Fibroblast of villous mesenchyme (primary cell): ENCODE data around the gene PLCG1. TPM values are rescaled to one million over a fixed set of nuclear protein-coding genes. Genes with fewer than 3 reads are reported as not detected.
"Not testable (repeated sequence)": the region's sequence is repeated elsewhere in the genome, so short reads cannot be mapped to it uniquely, and the experiment has no call there.

ENCODE experiments used
- DNase-seq: peaks from one replicate; pipeline ENCODE4 v3.0.0-alpha.2; 2010; ENCODE audit warnings: low read depth
- H3K4me3 ChIP-seq: 2 replicates; pipeline ENCODE4 v1.5.1; 2011; ENCODE audit warnings: low read depth, mild to moderate bottlenecking, low read length
- CTCF ChIP-seq: IDR thresholded peaks from 2 replicates; pipeline ENCODE4 v1.5.1; 2012; ENCODE audit warnings: low read depth, mild to moderate bottlenecking, low read length; ENCODE audit not compliant: insufficient read depth
- total RNA-seq: library from RNA; depleted of rRNA; stranded (reverse); fragments of >200 nt; gene quantifications from 2 replicates; pipeline ENCODE4 v1.2.3, GENCODE V29; 2012

Gene PLCG1
- total RNA-seq, 1 donor, result 60.9 TPM

GRCh38 chr20:41124451-41125094, 12.8 kb upstream of the PLCG1 start:
- no peak overlapping the region for H3K4me3 ChIP-seq
- TF ChIP-seq CTCF, result no peak
- no peak for DNase-seq

GRCh38 chr20:41125530-41126457, 11.5 kb upstream of the PLCG1 start:
- DNase-seq, result no peak
- no peak for TF ChIP-seq CTCF
- no peak overlapping the region for H3K4me3 ChIP-seq

GRCh38 chr20:41126719-41127118, 10.6 kb upstream of the PLCG1 start:
- DNase-seq, result no peak
- H3K4me3 ChIP-seq, result no peak overlapping the region
- no peak for TF ChIP-seq CTCF

GRCh38 chr20:41128317-41128716, 9.0 kb upstream of the PLCG1 start:
- not testable (repeated sequence) for H3K4me3 ChIP-seq, DNase-seq

- H3K4me3 ChIP-seq, result no peak overlapping the region
- no peak for TF ChIP-seq CTCF
- no peak for DNase-seq
Measured at GRCh38 chr20:41131594-41132387, 5.6 kb upstream of the PLCG1 start.

GRCh38 chr20:41132388-41132775, 5.0 kb upstream of the PLCG1 start:
- DNase-seq, H3K4me3 ChIP-seq: not testable (repeated sequence)

- DNase-seq, result no peak
- no peak for TF ChIP-seq CTCF
- no peak overlapping the region for H3K4me3 ChIP-seq
Measured at GRCh38 chr20:41133709-41134361, 3.5 kb upstream of the PLCG1 start.
